HG03196 (cell line): Measurements from ENCODE around the gene AATK.

Experiments
- ATAC-seq: cut with Tn5 transposase; IDR thresholded peaks from one replicate; pipeline ENCODE4 v1.9.1; 2021; ENCODE audit not compliant: unreplicated experiment

The AATK gene

DNA sequence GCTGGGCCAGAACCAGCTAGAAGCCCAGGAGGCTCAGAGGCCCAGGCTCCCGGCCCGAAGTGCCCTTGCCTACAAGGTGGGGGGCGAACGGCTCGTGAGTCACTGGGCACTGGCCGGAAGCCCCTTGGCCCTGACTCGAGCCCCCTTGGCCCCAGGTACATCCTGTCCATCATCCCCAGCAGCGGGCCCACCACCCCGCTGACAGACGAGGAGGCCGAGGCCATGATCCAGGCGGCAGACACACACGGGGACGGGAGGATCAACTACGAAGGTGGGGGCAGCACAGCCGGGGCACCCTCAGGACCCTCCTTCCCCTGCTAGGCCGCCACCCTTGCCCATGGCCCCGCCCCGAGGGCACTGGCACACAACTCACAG, 15.8 kb upstream of the AATK start:
- ATAC-seq = no peak

DNA sequence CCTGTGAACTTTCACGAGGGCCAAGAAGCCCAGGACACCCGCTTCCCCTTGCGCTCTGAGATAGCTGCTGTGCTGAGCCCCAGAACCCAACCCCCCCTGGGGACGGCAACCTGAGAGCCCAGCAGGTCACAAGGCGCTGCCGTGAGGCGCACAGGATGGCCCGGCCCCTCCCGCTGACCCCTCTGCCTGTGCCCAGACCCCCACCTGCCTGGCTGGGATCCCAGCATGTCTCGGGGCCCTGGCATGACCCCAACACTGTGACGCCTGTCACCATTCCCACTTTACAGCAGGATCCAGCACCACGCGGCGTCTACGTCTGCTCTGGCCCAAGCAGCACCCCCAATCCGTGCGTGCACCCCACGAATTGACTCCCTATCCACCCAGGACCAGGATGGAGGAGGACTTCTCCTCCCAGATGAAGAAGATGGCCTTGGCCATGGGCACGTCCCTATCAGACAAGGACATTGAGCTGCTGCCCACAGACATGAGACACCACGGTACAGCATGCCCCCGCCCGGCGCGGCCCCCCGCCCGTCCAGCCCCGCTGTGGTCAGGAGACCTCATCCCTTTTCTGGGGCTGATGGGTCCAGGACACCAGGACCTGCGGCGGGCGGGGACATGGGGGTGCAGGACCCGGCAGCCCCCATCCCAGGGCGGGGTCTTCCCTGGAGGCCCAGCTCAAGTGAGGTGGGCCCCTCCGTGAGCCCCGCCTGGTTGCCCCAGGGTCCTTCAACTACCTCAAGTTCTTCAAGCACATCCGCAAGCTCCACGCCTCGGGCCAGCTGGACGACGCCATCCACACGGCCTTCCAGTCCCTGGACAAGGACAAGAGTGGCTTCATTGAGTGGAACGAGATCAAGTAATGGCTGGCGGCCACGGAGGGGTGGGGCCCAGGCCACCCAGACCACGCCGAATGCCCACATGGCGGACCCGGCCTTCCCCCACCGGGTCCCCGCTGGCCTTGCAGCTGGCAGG, 15.1 kb upstream of the AATK start:
- no peak for ATAC-seq

DNA sequence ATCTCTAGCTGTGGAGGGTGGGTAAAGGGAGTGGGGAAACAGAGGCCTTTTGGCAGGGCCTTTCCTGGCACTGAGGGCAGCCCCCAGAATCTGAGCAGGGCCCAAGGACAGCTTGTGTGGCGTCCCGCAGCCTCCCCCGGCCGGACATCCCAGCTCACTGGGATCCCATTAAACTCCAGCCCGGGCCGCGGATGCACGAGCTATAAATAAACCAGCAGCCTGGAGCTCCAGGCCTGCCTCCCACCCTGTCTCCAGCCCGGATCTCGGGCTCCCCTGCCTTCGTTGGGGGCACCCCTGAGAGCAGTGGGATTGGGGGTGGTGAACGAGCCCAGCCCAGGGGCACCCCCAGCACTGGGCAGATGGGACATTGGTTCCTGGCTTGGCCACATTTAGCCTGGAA, 13.8 kb upstream of the AATK start:
- ATAC-seq = no peak

DNA sequence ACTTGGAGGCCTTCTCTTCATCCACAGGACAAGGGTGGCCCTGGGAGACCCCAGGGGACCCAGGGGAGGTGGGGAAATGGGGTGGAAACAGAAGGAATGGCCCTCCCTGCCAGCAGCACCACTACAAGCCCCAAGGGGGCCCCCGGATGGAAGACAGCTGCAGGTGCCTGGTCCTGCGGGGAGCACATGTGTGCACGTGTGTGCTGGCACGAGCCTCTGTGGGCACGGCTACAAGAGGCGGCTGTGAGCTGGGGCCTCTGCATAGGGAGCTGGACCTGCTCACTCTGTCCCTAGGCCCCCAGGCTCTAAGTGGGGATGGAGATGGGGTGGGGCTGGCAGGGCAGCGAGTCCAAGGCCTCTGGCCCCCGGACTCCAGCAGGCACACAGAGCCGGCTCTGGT, 13.2 kb upstream of the AATK start:
- no peak for ATAC-seq

GRCh38 chr17:81178136-81179091, 12.4 kb upstream of the AATK start:
- ATAC-seq = no peak

DNA sequence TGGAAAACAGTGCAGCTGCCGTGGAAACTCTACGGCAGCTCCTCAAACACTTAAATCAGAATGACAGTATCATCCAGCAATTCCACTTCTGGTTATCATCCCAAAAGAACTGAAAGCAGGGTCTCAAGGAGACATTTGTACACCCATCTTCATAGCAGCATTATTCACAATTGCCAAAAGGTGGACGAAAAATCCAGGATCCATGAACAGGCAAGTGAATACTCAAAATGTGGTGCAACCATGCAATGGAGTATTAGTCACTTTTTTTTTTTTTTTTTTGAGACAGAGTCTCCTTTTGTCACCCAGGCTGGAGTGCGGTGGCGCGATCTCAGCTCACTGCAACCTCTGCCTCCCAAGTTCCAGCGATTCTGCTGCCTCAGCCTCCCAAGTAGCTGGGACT, 10.6 kb upstream of the AATK start:
- no peak for ATAC-seq

GRCh38 chr17:81173762-81174155, 7.7 kb upstream of the AATK start:
- no peak for ATAC-seq

GRCh38 chr17:81173052-81173761, 7.2 kb upstream of the AATK start:
- no peak for ATAC-seq

GRCh38 chr17:81171941-81172340, 5.9 kb upstream of the AATK start:
- no peak for ATAC-seq

DNA sequence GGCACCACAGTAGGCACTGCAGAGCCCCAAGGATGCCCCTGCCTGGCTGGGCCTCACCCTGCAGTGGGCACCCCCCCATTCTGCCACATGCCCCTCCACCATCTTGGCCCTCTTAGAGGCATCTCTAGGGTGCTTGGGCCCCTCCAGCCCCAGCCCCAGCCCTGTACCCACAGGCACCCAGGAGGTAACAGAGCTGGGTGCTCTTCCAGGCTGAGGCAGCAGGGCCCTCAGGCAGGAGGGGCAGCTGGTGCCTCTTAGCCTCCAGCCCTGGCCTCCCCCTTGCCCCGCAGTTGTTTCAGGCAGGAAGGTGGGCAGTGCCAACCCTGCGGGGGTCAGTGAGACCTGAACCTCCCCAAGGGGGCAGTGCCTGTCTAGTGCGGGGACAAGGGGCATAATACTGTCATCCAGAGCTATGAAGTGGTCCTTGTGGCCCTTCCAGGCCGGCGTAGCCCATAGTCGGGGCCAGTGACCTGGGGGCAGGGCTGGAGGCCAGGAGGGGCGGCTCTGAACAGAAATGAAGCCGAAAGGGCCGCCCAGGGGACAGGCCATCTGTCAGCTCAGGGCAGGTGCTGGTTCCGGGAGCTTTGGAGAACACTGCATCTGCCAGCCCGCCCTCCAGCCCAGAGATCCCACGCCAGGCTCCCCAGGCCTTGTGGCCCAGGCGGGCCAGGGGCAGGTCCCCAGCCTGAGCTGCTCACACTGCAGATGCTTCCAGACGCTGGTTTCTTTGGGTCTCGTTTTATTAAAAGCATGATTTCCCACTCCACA, 4.9 kb upstream of the AATK start:
- no peak for ATAC-seq

- no peak for ATAC-seq
These were observed 3.9 kb upstream of the AATK start for GRCh38 chr17:81169870-81170309.

GRCh38 chr17:81167638-81168037, 1.6 kb upstream of the AATK start:
- ATAC-seq = no peak

GRCh38 chr17:81167194-81167524, 1.1 kb upstream of the AATK start:
- no peak for ATAC-seq

DNA sequence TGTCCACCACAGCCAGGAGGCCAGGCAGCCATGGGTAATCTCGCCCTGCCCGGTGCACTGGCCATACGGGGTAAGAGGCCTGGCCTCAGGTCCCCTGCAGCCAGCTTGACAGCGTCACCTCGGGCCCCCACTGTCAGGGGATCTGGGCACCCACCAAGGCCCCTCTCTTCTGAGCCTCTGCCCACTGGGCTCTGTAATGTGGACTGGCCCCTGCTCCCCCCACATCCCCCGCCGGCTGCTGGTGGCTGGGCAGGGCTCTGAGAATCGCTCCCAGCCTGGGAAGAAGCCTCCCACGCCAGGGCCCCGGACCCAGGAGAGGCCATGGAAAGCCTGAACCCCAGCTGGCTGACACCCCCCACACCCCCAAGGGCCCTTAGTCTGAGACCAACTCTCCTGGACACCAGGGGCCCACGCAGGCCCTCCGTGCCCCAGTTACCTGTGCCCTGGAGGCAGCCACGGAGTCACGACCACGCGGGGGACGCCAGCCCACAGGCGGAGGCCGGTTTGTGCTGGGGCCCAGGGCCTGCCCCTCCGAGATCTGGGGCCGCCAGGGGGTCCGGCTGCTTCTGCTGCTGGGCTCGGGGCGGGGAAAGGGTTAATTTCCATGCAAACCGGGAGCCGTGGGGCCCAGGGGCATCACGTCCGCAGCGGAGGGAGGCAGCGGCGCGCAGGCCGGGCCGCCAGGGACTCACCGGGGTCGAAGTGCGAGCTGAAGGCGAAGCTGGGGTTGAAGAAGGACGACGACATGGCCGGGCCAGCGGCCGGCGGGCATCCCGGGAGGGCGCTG, 582 bp downstream of the AATK start, which contains the start of gene PVALEF:
Gene PVALEF, plus strand, starts transcription at position 262 of the 787 bp plus-strand sequence. CDS start 15,720 bp downstream, outside the sequence.
- no peak for ATAC-seq

GRCh38 chr17:81164371-81165245, 1.4 kb downstream of the AATK start:
- no peak for ATAC-seq

DNA sequence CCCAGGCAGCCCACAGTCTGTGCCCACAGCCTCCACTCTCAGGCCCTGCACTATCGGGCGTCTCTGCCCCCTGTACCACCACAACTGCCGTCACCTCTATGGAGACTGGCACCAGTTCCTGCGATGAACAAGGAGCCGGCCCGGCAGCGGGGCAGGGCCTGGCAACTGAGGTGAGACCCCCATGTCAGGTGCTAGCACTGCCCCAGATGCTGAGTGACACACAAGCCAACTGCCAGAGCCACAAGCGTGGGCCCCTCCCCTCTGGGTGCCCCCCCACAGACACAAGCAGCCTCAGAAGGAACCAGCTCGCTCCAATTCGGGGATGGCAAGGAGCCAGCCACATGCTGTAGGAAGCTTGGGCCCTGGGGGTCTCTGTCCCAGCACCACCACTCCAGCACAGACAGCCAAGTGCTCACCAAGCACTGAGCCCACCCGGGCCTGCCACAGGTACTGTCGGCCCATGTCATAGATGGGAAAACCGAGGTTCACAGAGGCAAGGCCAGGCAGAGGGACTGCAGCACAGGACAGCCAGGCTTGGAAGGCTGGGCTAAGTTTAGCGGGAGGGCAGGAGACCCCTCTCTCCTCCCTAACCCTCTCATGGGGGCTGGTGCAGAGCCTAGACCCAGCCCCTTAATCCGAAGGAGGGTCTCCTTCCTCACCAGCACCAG, 2.2 kb downstream of the AATK start:
- no peak for ATAC-seq

DNA sequence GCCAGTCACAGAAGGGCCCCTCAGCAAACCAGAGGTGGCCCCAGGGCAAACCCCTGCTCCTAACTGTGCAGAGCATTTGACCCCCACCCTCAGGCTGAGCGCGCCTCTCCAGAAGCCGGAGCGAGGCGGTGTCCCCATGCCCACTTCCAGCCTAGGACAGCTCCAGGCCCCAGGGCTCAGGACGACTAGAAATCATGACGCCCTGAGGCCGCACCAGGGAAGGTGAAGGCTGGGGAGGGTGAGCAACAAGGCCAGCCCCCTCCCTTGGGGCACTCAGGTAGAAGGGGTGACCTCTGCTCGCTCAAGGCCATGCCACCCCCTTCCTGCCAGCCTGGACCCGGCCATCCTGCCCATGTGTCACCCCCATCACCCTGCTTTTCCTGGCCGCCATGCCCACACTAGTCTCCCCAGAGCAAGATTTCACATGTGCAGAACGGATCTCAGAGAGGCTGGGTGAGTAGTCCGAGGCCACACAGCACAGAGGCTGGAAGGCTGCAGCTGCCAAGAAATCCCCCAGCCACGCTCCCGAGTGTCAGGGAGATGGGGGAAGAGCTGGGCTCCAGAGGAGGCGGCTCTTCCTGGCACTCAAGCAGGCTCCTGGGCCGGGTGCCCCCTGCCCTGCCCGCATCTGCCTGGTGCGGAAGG, 2.8 kb downstream of the AATK start:
- no peak for ATAC-seq

GRCh38 chr17:81162491-81162890, 3.5 kb downstream of the AATK start:
- ATAC-seq = no peak
